Nucleus accumbens (tissue), 56 donors: ENCODE data around the gene TENT4B.
"Not testable (repeated sequence)": the region's sequence is repeated elsewhere in the genome, so short reads cannot be mapped to it uniquely, and the experiment has no call there.

ENCODE experiments used
- DNase-seq, 56 donors: peaks; one replicate each; lab custom pipeline; 2025; lab: John Stamatoyannopoulos, UW

TENT4B gene

GRCh38 chr16:50152807-50153595, at the start of gene TENT4B:
TSS of gene TENT4B (plus strand) at chr16:50153306. CDS start at chr16:50153622, 316 bp downstream.
- peak in 55 of 56 donors; percentile 23 to 98 (median 84) for DNase-seq

GRCh38 chr16:50103764-50104163, 49.3 kb upstream of the TENT4B start:
- DNase-seq, result no peak

GRCh38 chr16:50114357-50115129, 38.6 kb upstream of the TENT4B start:
- no peak for DNase-seq

GRCh38 chr16:50120711-50121110, 32.4 kb upstream of the TENT4B start:
- no peak for DNase-seq

- DNase-seq, result no peak
These were observed 31.8 kb upstream of the TENT4B start for GRCh38 chr16:50121278-50121677.

GRCh38 chr16:50121721-50122445, 31.2 kb upstream of the TENT4B start:
- no peak for DNase-seq

GRCh38 chr16:50123417-50123816, 29.7 kb upstream of the TENT4B start:
- no peak for DNase-seq

GRCh38 chr16:50124769-50125168, 28.3 kb upstream of the TENT4B start:
- no peak for DNase-seq

GRCh38 chr16:50126183-50126582, 26.9 kb upstream of the TENT4B start:
- DNase-seq, result no peak

- not testable (repeated sequence) for DNase-seq
These were observed 20.5 kb upstream of the TENT4B start for GRCh38 chr16:50132571-50132970.

GRCh38 chr16:50133214-50133613, 19.9 kb upstream of the TENT4B start:
- DNase-seq, result no peak

- DNase-seq, result no peak
These were observed 16.7 kb upstream of the TENT4B start for GRCh38 chr16:50136399-50136798.

- DNase-seq, result no peak
These were observed 15.8 kb upstream of the TENT4B start for GRCh38 chr16:50137268-50137667.

GRCh38 chr16:50139580-50139979, 13.5 kb upstream of the TENT4B start:
- DNase-seq, result no peak

GRCh38 chr16:50144211-50144610, 8.9 kb upstream of the TENT4B start:
- DNase-seq, result no peak

GRCh38 chr16:50146479-50147435, 6.3 kb upstream of the TENT4B start:
- no peak for DNase-seq

GRCh38 chr16:50151322-50151721, 1.8 kb upstream of the TENT4B start:
- DNase-seq, result no peak

GRCh38 chr16:50151756-50152155, 1.4 kb upstream of the TENT4B start:
- no peak for DNase-seq

GRCh38 chr16:50152351-50152806, 727 bp upstream of the TENT4B start:
- peak in 29 of 56 donors; percentile 28 to 75 (median 54) for DNase-seq
